HG02571 (cell line): ENCODE data around the gene NPB.

Source experiments
- ATAC-seq: cut with Tn5 transposase; IDR thresholded peaks from one replicate; pipeline ENCODE4 v1.9.1; 2021; ENCODE audit warnings: mild to moderate bottlenecking, moderate library complexity; ENCODE audit not compliant: unreplicated experiment

The NPB gene

GRCh38 chr17:81898029-81898866 is 3.8 kb upstream of the NPB start:
- no peak for ATAC-seq

- ATAC-seq, result no peak
Measured at GRCh38 chr17:81898885-81899284, 3.2 kb upstream of the NPB start.

- ATAC-seq, result no peak
Measured at GRCh38 chr17:81899514-81900166, 2.4 kb upstream of the NPB start.

GRCh38 chr17:81900181-81900820 is 1.7 kb upstream of the NPB start:
- ATAC-seq, result no peak

GRCh38 chr17:81901167-81902022 is 643 bp upstream of the NPB start:
- no peak for ATAC-seq

- no peak for ATAC-seq
Measured at GRCh38 chr17:81902653-81903414, 796 bp downstream of the NPB start.

GRCh38 chr17:81903415-81903831 is 1.4 kb downstream of the NPB start:
- ATAC-seq, result no peak

- ATAC-seq, result no peak
Measured at GRCh38 chr17:81903896-81904599, 2.0 kb downstream of the NPB start.

- no peak for ATAC-seq
Measured at GRCh38 chr17:81904600-81905423, 2.8 kb downstream of the NPB start.

GRCh38 chr17:81905424-81905875 is 3.4 kb downstream of the NPB start:
- no peak for ATAC-seq

GRCh38 chr17:81905993-81906392 is 4.0 kb downstream of the NPB start:
- no peak for ATAC-seq

- ATAC-seq, result no peak
Measured at GRCh38 chr17:81906476-81907218, 4.6 kb downstream of the NPB start.

- no peak for ATAC-seq
Measured at GRCh38 chr17:81907219-81908145, 5.4 kb downstream of the NPB start.

GRCh38 chr17:81908793-81909192 is 6.8 kb downstream of the NPB start:
- no peak for ATAC-seq

GRCh38 chr17:81909231-81909630 is 7.2 kb downstream of the NPB start:
- ATAC-seq, result no peak

GRCh38 chr17:81909966-81910839 is 8.2 kb downstream of the NPB start:
- no peak for ATAC-seq
